T-helper 1 cell treated with Interleukin-12 subunit alpha and Interleukin-12 subunit beta and Interleukin-4 antibody, amounts not matched to agents 30 ng/mL and 1 ng/mL, for 36 hours (primary cell): Measurements from ENCODE around the gene CLN5. TPM values are rescaled to one million over a fixed set of nuclear protein-coding genes. Genes with fewer than 3 reads are reported as not detected.
"Not testable (repeated sequence)": the region's sequence is repeated elsewhere in the genome, so short reads cannot be mapped to it uniquely, and the experiment has no call there.

Source experiments
- intact Hi-C: fragments of 100-400 bp; cut with micrococcal nuclease; formaldehyde crosslinking; loops from one replicate; pipeline ENCODE4 v1.15.1; 2024
- total RNA-seq: library from RNA; stranded (reverse); gene quantifications from 2 replicates; pipeline ENCODE4 v1.2.3, GENCODE V29; 2022

CLN5 gene
- total RNA-seq, result 17.2 and 18.2 TPM in 2 replicates

GRCh38 chr13:76991796-76992547 lies at the start of gene CLN5:
TSS of gene CLN5 (plus strand) at chr13:76992081. CDS start at chr13:76992099, 18 bp downstream.
- intact Hi-C loops, result loop anchor here (1.0 to 5.0 kb wide), 13 partner anchors 10 to 1445 kb away; partner anchors contain the start of genes FBXL3, KCTD12, SLAIN1 and UCHL3

GRCh38 chr13:76942363-76942762 lies 49.5 kb upstream of the CLN5 start:
- intact Hi-C loops, result no loop called here

- intact Hi-C loops, result no loop called here
These were observed 48.2 kb upstream of the CLN5 start for GRCh38 chr13:76943646-76944045.

DNA sequence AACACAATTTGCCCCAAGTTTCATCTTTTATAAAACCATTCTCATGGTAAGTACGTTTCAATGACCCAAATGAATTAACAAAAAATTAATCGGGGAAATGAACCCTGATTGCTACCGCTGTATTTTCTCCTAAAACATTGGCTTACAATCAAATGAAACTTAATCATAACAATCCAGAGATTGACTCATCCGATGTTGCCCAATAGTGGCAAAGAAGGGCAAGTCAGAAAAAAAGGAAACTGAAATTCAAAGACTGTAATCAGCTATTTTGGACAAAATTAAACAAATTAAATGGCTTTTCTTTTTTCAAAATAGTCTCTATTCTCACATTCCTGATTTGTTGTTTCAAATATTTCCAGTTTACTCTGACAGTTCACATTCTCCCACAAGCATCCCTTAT lies 47.4 kb upstream of the CLN5 start:
- intact Hi-C loops, result no loop called here

DNA sequence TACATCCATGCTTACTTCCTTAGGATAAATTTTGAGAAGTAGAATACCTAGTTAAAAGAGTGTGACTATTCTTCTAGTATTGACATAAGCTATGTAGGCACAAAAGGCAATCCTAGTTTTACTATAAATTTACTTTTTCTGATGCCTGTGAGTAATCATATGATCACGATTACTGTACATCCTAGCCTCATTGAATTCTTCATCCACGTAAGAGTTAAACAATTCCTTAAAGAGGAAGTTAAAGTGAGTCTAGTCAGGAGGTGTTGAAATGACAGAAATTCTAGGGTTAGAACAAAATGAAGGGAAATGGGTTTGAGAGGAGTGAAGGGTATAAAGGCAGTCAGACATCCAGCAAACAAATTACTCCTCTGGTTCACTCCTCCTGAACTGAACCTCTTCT lies 43.7 kb upstream of the CLN5 start, which contains the start of gene ACOD1:
ACOD1 (plus strand) TSS at position 363 of the 400 bp plus-strand sequence. CDS start 48 bp downstream, outside the sequence.
- intact Hi-C loops, result no loop called here

DNA sequence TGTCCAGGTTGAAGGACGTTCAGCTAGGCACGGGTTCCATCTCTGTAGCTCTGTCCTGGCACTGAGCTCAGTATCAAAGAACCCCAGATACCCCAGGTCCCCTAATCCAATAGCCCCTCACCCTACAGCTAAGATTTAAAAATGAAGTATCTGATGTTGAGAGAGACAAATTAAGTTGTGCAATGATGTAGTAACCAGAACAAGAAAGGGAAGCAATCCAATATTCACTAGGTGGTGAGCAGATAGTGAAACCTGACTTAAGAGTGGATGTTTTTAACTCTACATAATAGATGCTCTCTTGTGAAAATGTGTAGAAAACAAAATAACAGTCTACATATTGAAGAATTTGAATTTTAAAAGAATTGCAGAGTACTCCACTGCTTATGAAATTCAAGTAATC lies 41.8 kb upstream of the CLN5 start:
- intact Hi-C loops, result no loop called here

GRCh38 chr13:76953968-76954367 lies 37.9 kb upstream of the CLN5 start:
- intact Hi-C loops, result no loop called here

GRCh38 chr13:76954538-76954937 lies 37.3 kb upstream of the CLN5 start:
- intact Hi-C loops, result no loop called here

GRCh38 chr13:76955193-76955592 lies 36.7 kb upstream of the CLN5 start:
- intact Hi-C loops, result no loop called here

DNA sequence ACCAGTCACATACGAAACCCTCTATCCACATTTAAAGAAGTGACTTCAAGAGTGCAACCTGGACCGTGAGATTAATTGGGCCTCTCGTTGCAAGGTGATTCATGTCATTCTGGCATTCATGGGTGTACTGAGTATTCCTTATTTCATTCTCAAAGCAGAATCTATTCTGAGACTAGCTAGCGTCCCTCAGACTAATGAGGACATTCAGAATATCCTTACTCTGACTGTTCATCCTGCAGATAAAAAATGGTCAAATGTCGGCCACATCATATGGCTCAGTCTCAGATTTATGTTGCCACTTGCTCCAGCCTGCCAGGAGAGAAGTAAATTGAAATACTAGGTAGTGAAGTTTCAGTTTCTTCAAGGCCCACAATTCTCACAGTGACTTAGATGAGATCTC lies 36.2 kb upstream of the CLN5 start:
- intact Hi-C loops, result no loop called here

- intact Hi-C loops, result no loop called here
These were observed 32.9 kb upstream of the CLN5 start for GRCh38 chr13:76958841-76959432.

DNA sequence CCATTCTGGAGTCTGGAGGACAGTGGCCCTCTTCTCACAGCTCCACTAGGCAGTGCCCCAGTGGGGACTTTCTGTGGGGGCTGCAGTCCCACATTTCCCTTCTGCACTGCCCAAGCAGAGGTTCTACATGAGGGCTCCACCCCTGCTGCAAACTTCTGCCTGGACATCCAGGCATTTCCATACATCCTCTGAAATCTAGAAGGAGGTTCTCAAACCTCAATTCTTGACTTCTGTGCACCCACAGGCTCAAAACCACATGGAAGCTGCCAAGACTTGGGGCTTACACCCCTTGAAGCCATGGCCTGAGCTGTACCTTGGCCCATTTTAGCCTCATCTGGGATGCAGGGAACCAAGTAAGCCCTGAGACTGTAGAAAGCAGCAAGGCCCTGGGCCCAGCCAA lies 32.1 kb upstream of the CLN5 start:
- intact Hi-C loops, result not testable (repeated sequence)

- intact Hi-C loops, result no loop called here
These were observed 26.0 kb upstream of the CLN5 start for GRCh38 chr13:76965759-76966421.

- intact Hi-C loops, result no loop called here
These were observed 24.9 kb upstream of the CLN5 start for GRCh38 chr13:76967031-76967430.

DNA sequence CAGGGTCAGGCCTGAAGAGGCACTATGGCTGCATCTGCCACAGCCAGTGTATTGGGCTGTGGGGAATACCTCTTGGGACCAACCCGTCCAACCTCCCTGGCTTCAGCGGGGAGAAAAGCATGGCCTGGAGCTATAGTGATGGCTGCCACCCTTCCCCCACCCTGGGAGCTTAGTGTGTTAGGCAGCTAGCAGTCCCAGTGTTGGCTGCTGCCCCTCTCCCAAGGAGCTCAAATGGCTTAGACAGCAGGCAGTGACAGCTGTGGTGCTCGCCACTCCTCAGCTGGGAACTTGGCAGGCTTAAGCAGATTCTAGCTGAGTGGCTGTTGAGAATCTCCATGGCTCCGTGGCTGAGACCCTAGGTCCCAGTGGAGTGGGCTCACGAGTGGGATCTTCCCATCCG lies 23.8 kb upstream of the CLN5 start:
- intact Hi-C loops, result no loop called here

GRCh38 chr13:76969488-76970365 lies 22.2 kb upstream of the CLN5 start:
- intact Hi-C loops, result no loop called here

DNA sequence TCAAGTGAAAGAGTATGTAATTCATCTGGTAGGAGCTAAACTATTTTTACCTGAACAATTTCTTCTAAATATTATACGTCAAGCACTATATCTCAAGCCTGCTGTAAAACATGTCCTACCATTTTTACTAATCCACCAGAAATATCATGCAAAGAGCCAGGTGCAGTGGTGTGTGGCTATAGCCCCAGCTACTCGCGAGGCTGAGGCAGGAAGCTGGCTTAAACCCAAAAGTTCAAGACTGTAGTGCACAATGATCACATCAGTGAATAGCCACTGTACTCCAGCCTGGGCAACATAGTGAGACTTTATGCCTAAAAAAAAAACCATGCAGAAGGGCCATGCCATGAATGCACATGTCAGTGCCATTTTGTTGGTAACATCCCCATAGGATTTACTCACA lies 20.7 kb upstream of the CLN5 start:
- intact Hi-C loops, result no loop called here

GRCh38 chr13:76971851-76972829 lies 19.7 kb upstream of the CLN5 start:
- intact Hi-C loops, result no loop called here

DNA sequence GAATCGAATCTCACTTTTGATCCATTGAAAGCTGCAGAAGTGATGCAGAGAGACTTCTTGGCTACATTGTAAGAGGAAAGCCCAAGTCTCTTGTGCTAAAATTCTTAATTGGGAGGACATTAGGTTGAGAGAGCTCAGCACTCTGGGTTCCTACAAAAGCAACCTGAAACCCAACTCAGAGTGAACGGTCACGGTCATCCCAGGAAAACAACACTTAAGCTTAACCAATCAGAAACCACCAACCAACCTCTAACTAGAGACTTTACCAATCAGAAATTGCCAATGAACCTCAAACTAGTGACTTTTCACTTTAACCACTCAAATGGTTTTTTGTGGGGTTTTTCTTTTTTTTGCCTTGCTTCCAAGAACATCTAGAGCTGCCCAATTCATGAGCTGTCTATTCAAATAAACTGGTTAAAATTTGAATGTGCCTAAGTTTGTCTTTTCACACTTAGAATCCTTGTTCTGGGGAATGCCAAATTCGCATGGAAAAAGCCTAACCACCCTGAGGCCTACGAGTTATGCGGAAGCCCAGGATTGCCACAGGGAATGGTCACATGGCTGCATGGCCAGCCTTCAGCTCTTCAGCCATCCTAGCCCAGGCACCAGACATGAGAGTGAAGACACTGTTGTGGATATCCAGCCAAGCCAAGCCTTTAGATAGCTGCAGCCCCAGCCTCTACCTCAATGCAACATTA lies 17.8 kb upstream of the CLN5 start:
- intact Hi-C loops, result no loop called here

- intact Hi-C loops, result no loop called here
These were observed 17.3 kb upstream of the CLN5 start for GRCh38 chr13:76974618-76974975.
